ENCODE data around the gene PCLO. TPM values are rescaled to one million over a fixed set of nuclear protein-coding genes. Genes with fewer than 3 reads are reported as not detected.
"Not testable (repeated sequence)": the region's sequence is repeated elsewhere in the genome, so short reads cannot be mapped to it uniquely, and the experiment has no call there.

The PCLO gene
- total RNA-seq, 2 donors from 2014 or later, result 3.2 to 4.2 TPM

DNA sequence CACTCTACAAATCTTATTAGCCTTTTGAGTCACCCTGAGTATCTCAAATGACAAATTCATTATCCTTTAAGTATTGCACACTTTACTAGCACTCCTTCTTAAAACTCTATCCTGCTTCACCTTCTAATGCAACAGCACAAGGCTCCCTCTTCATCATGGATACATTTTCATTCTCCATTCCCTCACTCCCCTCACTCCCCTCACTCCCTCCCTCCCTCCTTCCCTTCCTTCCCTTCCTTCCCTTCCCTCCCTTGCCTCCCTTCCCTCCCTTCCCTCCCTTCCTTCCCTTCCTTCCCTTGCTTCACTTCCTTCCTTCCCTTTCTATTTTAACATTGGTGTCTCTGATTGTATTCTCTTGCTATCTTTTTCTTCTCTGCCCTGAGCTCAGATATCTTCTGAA, 130.5 kb downstream of the PCLO start:
- Histone ChIP-seq H3K4me1 (ENCODE audit: control insufficient read depth, insufficient read depth, low read length) (no peaks in the 10 kb centered on the region), H3K9ac (ENCODE audit: extremely low read depth, low read length, poor library complexity, severe bottlenecking) (no peak overlapping the region), H3K4me3 (ENCODE audit: low read length) (no peak overlapping the region), H3K27me3 (ENCODE audit: control insufficient read depth, insufficient read depth, low read length, poor library complexity, severe bottlenecking) (no peaks in the 10 kb centered on the region), H3K27ac (ENCODE audit: low read depth, low read length) (no peak overlapping the region), H3K9me3 (ENCODE audit: control insufficient read depth, low read length) (no peaks in the 10 kb centered on the region), H3K36me3 (ENCODE audit: control insufficient read depth, insufficient read depth, low read length) (no peaks in the 10 kb centered on the region)
- H3K4me1 Mint-ChIP-seq, result peaks cover 10% of the 10 kb centered on the region
- no peak overlapping the region for H3K4me3 Mint-ChIP-seq
- no peak overlapping the region for H3K27ac Mint-ChIP-seq
- DNase-seq, result no peak
- peaks cover 1% of the 10 kb centered on the region for H3K9me3 Mint-ChIP-seq
- H3K27me3 Mint-ChIP-seq (ENCODE audit: insufficient read depth), result no peaks in the 10 kb centered on the region
- H3K36me3 Mint-ChIP-seq (ENCODE audit: low read depth), result no peaks in the 10 kb centered on the region
- TF ChIP-seq, protein P1, sequence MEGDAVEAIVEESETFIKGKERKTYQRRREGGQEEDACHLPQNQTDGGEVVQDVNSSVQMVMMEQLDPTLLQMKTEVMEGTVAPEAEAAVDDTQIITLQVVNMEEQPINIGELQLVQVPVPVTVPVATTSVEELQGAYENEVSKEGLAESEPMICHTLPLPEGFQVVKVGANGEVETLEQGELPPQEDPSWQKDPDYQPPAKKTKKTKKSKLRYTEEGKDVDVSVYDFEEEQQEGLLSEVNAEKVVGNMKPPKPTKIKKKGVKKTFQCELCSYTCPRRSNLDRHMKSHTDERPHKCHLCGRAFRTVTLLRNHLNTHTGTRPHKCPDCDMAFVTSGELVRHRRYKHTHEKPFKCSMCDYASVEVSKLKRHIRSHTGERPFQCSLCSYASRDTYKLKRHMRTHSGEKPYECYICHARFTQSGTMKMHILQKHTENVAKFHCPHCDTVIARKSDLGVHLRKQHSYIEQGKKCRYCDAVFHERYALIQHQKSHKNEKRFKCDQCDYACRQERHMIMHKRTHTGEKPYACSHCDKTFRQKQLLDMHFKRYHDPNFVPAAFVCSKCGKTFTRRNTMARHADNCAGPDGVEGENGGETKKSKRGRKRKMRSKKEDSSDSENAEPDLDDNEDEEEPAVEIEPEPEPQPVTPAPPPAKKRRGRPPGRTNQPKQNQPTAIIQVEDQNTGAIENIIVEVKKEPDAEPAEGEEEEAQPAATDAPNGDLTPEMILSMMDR (conservative IDR thresholded peaks at IDR 0.05), result no peak

DNA sequence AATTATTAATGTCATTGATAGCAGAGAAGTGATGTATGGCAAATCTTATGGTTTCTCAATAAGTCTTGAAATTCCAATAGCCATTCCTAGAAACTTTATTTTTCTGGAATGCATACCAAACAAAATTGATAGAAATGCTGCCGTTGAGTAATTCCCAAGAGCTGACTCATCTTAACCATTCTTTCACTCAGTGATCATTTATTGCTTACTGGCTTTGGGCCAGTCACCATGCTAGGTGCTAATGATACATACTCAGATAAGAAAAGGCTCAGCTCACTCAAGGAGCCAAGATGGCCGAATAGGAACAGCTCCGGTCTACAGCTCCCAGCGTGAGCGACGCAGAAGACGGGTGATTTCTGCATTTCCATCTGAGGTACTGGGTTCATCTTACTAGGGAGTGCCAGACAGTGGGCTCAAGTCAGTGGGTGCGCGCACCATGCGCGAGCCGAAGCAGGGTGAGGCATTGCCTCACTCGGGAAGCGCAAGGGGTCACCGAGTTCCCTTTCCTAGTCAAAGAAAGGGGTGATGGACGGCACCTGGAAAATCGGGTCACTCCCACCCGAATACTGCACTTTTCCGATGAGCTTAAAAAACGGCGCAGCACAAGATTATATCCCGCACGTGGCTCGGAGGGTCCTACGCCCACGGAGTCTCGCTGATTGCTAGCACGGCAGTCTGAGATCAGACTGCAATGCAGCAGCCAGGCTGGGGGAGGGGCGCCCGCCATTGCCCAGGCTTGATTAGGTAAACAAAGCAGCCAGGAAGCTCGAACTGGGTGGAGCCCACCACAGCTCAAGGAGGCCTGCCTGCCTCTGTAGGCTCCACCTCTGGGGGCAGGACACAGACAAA, 138.6 kb downstream of the PCLO start:
- not testable (repeated sequence) for H3K27me3 Mint-ChIP-seq (ENCODE audit: insufficient read depth); H3K4me1 ChIP-seq (ENCODE audit: control insufficient read depth, insufficient read depth, low read length); H3K27me3 ChIP-seq (ENCODE audit: control insufficient read depth, insufficient read depth, low read length, poor library complexity, severe bottlenecking); H3K9ac ChIP-seq (ENCODE audit: extremely low read depth, low read length, poor library complexity, severe bottlenecking); H3K36me3 Mint-ChIP-seq (ENCODE audit: low read depth); H3K36me3 ChIP-seq (ENCODE audit: control insufficient read depth, insufficient read depth, low read length); H3K4me3 ChIP-seq (ENCODE audit: low read length); H3K4me3 Mint-ChIP-seq; H3K27ac ChIP-seq (ENCODE audit: low read depth, low read length); H3K4me1 Mint-ChIP-seq
- peaks cover 16% of the 10 kb centered on the region for H3K9me3 ChIP-seq (ENCODE audit: control insufficient read depth, low read length)
- peak; percentile 46 for DNase-seq
- 93 to 98% methylated on average over 9 to 30 of the region's 31 CpGs for WGBS, 2 experiments (ENCODE audit: insufficient coverage in 1 of 2, insufficient read length in 1 of 2)
- H3K9me3 Mint-ChIP-seq, result peaks cover 21% of the 10 kb centered on the region
- peak overlapping the region; percentile 55 for H3K27ac Mint-ChIP-seq

DNA sequence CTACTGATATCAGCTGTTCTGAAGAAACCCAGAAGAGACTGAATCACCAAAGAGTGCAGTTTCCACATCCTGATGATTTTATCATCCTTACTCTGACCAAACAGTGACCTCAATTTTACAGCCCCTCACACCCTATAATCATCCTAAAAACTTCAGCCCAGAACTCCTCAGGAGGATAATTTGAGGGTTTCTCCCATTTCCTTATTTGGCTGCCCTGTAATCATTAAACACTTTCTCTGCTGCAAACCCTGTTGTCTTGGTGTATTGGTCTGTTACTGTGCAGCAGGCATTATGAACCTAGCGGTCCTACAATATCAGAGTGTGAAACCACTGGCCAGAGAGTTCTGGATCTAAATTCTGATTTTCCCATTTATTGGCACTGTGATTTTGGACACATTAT, 141.7 kb downstream of the PCLO start:
- no peak overlapping the region for H3K4me3 Mint-ChIP-seq
- Histone ChIP-seq H3K36me3 (ENCODE audit: control insufficient read depth, insufficient read depth, low read length) (no peaks in the 10 kb centered on the region), H3K27me3 (ENCODE audit: control insufficient read depth, insufficient read depth, low read length, poor library complexity, severe bottlenecking) (no peaks in the 10 kb centered on the region), H3K4me1 (ENCODE audit: control insufficient read depth, insufficient read depth, low read length) (no peaks in the 10 kb centered on the region), H3K9me3 (ENCODE audit: control insufficient read depth, low read length) (peaks cover 16% of the 10 kb centered on the region), H3K9ac (ENCODE audit: extremely low read depth, low read length, poor library complexity, severe bottlenecking) (no peak overlapping the region), H3K4me3 (ENCODE audit: low read length) (peak overlapping the region; percentile 58), H3K27ac (ENCODE audit: low read depth, low read length) (no peak overlapping the region)
- no peak overlapping the region for H3K27ac Mint-ChIP-seq
- WGBS, 2 experiments (ENCODE audit: insufficient coverage in 1 of 2, insufficient read length in 1 of 2), result 96% methylated on average over 1 of the region's 1 CpG; no CpG with 5 or more reads in 1 of the 2 experiments
- no peak for DNase-seq
- TF ChIP-seq, protein P1 (conservative IDR thresholded peaks at IDR 0.05), result no peak
- H3K27me3 Mint-ChIP-seq (ENCODE audit: insufficient read depth), result no peaks in the 10 kb centered on the region
- H3K9me3 Mint-ChIP-seq, result peaks cover 20% of the 10 kb centered on the region
- H3K4me1 Mint-ChIP-seq, result no peaks in the 10 kb centered on the region
- H3K36me3 Mint-ChIP-seq (ENCODE audit: low read depth), result no peaks in the 10 kb centered on the region
